ENCODE results near the gene DDX42. TPM values are rescaled to one million over a fixed set of nuclear protein-coding genes. Genes with fewer than 3 reads are reported as not detected.
"Not testable (repeated sequence)": the region's sequence is repeated elsewhere in the genome, so short reads cannot be mapped to it uniquely, and the experiment has no call there.

Gene DDX42
- total RNA-seq, 2 experiments from 2014 or later, result 126 to 143 TPM

- DNase-seq, result peak; percentile 97
- H3K36me3 Mint-ChIP-seq, result no peaks in the 10 kb centered on the region
- H3K4me1 Mint-ChIP-seq, result peaks cover 23% of the 10 kb centered on the region
- peak; percentile 93 for ATAC-seq (ENCODE audit: low read depth)
- peak overlapping the region; percentile 79 for H3K4me3 Mint-ChIP-seq
- H3K27ac Mint-ChIP-seq, result peak overlapping the region; percentile 97
- peaks cover 25% of the 10 kb centered on the region for H3K27me3 Mint-ChIP-seq
- peaks cover 5% of the 10 kb centered on the region for H3K9me3 Mint-ChIP-seq
- POLR2A ChIA-PET, result interaction anchor here (0.7 to 1.6 kb wide), 9 partner anchors 8 to 171 kb away, joined by 3 to 8 read pairs (median 3); partner anchors contain the start of genes ICAM2, LIMD2 and PSMC5
These were observed 75.1 kb downstream of the DDX42 start for GRCh38 chr17:63848834-63849689.

GRCh38 chr17:63850401-63850800, 76.4 kb downstream of the DDX42 start:
- Mint-ChIP-seq H3K27ac (no peak overlapping the region), H3K27me3 (peaks cover 29% of the 10 kb centered on the region), H3K4me3 (no peak overlapping the region), H3K4me1 (peaks cover 18% of the 10 kb centered on the region), H3K9me3 (peaks cover 5% of the 10 kb centered on the region), H3K36me3 (no peaks in the 10 kb centered on the region)
- DNase-seq (no peak), ATAC-seq (ENCODE audit: low read depth) (no peak)
- POLR2A ChIA-PET, result no interaction called here

GRCh38 chr17:63853260-63853659, 79.3 kb downstream of the DDX42 start:
- peaks cover 11% of the 10 kb centered on the region for H3K4me1 Mint-ChIP-seq
- peaks cover under 1% of the 10 kb centered on the region for H3K9me3 Mint-ChIP-seq
- DNase-seq (no peak), ATAC-seq (ENCODE audit: low read depth) (no peak)
- H3K36me3 Mint-ChIP-seq, result no peaks in the 10 kb centered on the region
- POLR2A ChIA-PET, result no interaction called here
- no peak overlapping the region for H3K27ac Mint-ChIP-seq
- peaks cover 37% of the 10 kb centered on the region for H3K27me3 Mint-ChIP-seq
- no peak overlapping the region for H3K4me3 Mint-ChIP-seq

- no peak for DNase-seq
- H3K27ac Mint-ChIP-seq, result no peak overlapping the region
- no peak overlapping the region for H3K4me3 Mint-ChIP-seq
- ATAC-seq (ENCODE audit: low read depth), result no peak
- POLR2A ChIA-PET, result no interaction called here
- no peaks in the 10 kb centered on the region for H3K36me3 Mint-ChIP-seq
- H3K4me1 Mint-ChIP-seq, result peaks cover 1% of the 10 kb centered on the region
- peaks cover 43% of the 10 kb centered on the region for H3K27me3 Mint-ChIP-seq
- H3K9me3 Mint-ChIP-seq, result no peaks in the 10 kb centered on the region
These were observed 80.7 kb downstream of the DDX42 start for GRCh38 chr17:63854709-63855108.

- peaks cover 41% of the 10 kb centered on the region for H3K27me3 Mint-ChIP-seq
- H3K4me1 Mint-ChIP-seq, result no peaks in the 10 kb centered on the region
- POLR2A ChIA-PET, result no interaction called here
- H3K27ac Mint-ChIP-seq, result no peak overlapping the region
- no peak overlapping the region for H3K4me3 Mint-ChIP-seq
- ATAC-seq (ENCODE audit: low read depth) (no peak), DNase-seq (no peak)
- no peaks in the 10 kb centered on the region for H3K9me3 Mint-ChIP-seq
- no peaks in the 10 kb centered on the region for H3K36me3 Mint-ChIP-seq
These were observed 81.2 kb downstream of the DDX42 start for GRCh38 chr17:63855185-63855584.

GRCh38 chr17:63856425-63856824, 82.5 kb downstream of the DDX42 start:
- ATAC-seq (ENCODE audit: low read depth); H3K4me3 Mint-ChIP-seq; H3K36me3 Mint-ChIP-seq; DNase-seq; H3K9me3 Mint-ChIP-seq; H3K4me1 Mint-ChIP-seq; H3K27ac Mint-ChIP-seq: not testable (repeated sequence)
- peaks cover 34% of the 10 kb centered on the region for H3K27me3 Mint-ChIP-seq
- POLR2A ChIA-PET, result interaction anchor here (0.7 kb wide), 1 partner anchor 586 kb away, joined by 4 read pairs; no protein-coding TSS in a partner anchor

- Mint-ChIP-seq H3K27me3 (peaks cover 30% of the 10 kb centered on the region), H3K27ac (no peak overlapping the region), H3K9me3 (no peaks in the 10 kb centered on the region), H3K4me3 (no peak overlapping the region), H3K36me3 (no peaks in the 10 kb centered on the region), H3K4me1 (no peaks in the 10 kb centered on the region)
- POLR2A ChIA-PET, result no interaction called here
- DNase-seq, result no peak
- no peak for ATAC-seq (ENCODE audit: low read depth)
These were observed 85.3 kb downstream of the DDX42 start for GRCh38 chr17:63859257-63859656.

GRCh38 chr17:63866625-63867024, 92.7 kb downstream of the DDX42 start:
- ATAC-seq (ENCODE audit: low read depth), result peak; percentile 45
- POLR2A ChIA-PET, DNase-seq, H3K9me3 Mint-ChIP-seq, H3K4me3 Mint-ChIP-seq, H3K36me3 Mint-ChIP-seq, H3K27ac Mint-ChIP-seq, H3K4me1 Mint-ChIP-seq: not testable (repeated sequence)
- H3K27me3 Mint-ChIP-seq, result peaks cover 21% of the 10 kb centered on the region

Other genes starting within 250 kb of the DDX42 start
- 100 to 1,000 TPM; 113 TPM for gene DCAF7, start 223.7 kb upstream of the DDX42 start, total RNA-seq
- gene TACO1, start 173.3 kb upstream of the DDX42 start, total RNA-seq, result 10 to 100 TPM; 19.3 to 24.8 TPM
- gene MAP3K3, start 151.8 kb upstream of the DDX42 start, total RNA-seq, result 10 to 100 TPM; 49.0 to 51.2 TPM
- 100 to 1,000 TPM; 452 to 453 TPM for gene LIMD2, start 74.0 kb upstream of the DDX42 start, total RNA-seq
- gene STRADA, start 32.4 kb upstream of the DDX42 start, total RNA-seq, result 10 to 100 TPM; 54.0 to 61.4 TPM
- gene CCDC47, start 573 bp upstream of the DDX42 start, total RNA-seq, result 10 to 100 TPM; 47.0 to 54.8 TPM
- 100 to 1,000 TPM; 132 to 135 TPM for gene PSMC5, start 53.3 kb downstream of the DDX42 start, total RNA-seq
- gene FTSJ3, start 53.5 kb downstream of the DDX42 start, total RNA-seq, result 10 to 100 TPM; 56.7 to 58.6 TPM
- 100 to 1,000 TPM; 129 to 138 TPM for gene SMARCD2, start 68.5 kb downstream of the DDX42 start, total RNA-seq
- not detected for gene CSH2, start 99.5 kb downstream of the DDX42 start, total RNA-seq
- not detected for gene GH2, start 107.8 kb downstream of the DDX42 start, total RNA-seq
- gene CSH1, start 122.4 kb downstream of the DDX42 start, total RNA-seq, result not detected
- gene CSHL1, start 137.1 kb downstream of the DDX42 start, total RNA-seq, result not detected
- not detected for gene GH1, start 144.7 kb downstream of the DDX42 start, total RNA-seq
- gene CD79B, start 158.2 kb downstream of the DDX42 start, total RNA-seq, result 10 to 100 TPM; 17.0 to 19.6 TPM
- gene SCN4A, start 198.7 kb downstream of the DDX42 start, total RNA-seq, result not detected
- 1 to 10 TPM in 1 of 2 experiments, under 1 TPM in 1; 1.00 to 1.4 TPM for gene PRR29, start 224.2 kb downstream of the DDX42 start, total RNA-seq
- gene ICAM2, start 246.5 kb downstream of the DDX42 start, total RNA-seq, result 10 to 100 TPM; 59.0 to 61.7 TPM

All from activated naive CD8-positive, alpha-beta T cell treated with anti-CD3 and anti-CD28 coated beads, Interleukin-2, amount 10 ng/mL, durations not matched to agents 7 days and 5 days (primary cell).